ENCODE measurements around the gene CHCHD2.
"Not testable (repeated sequence)": the region's sequence is repeated elsewhere in the genome, so short reads cannot be mapped to it uniquely, and the experiment has no call there.

Gene CHCHD2, protein sequence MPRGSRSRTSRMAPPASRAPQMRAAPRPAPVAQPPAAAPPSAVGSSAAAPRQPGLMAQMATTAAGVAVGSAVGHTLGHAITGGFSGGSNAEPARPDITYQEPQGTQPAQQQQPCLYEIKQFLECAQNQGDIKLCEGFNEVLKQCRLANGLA

GRCh38 chr7:56106108-56107073 lies at the start of gene CHCHD2:
TSS of gene CHCHD2 (minus strand) at chr7:56106476. CDS start at chr7:56106413, 63 bp downstream.
- DNase-seq: peak; percentile 88

- not testable (repeated sequence) for DNase-seq
Observed at GRCh38 chr7:56131062-56131461, 24.8 kb upstream of the CHCHD2 start.

- no peak for DNase-seq
Observed at GRCh38 chr7:56127241-56127975, 21.1 kb upstream of the CHCHD2 start.

- DNase-seq: no peak
Observed at GRCh38 chr7:56125831-56126230, 19.6 kb upstream of the CHCHD2 start.

DNA sequence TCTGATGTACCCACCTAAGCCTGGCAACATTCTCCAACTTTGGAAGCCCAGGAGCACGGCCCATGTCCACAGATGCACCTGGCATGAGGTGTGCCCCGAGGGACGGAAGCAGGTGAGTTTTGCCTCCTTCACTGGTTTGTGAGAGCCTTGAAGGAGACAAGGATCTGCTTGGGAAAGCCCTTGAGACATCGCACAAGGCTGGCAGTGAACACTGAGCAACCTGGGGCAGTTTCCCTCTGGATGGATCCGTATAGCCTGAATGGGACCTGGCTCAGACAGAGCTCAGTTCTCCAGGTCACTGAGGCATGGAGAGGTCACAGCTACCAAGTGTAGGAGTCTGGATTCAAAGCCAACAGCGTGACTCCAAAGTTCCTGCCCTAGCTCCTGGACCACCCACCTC lies 18.7 kb upstream of the CHCHD2 start:
- DNase-seq: no peak

DNA sequence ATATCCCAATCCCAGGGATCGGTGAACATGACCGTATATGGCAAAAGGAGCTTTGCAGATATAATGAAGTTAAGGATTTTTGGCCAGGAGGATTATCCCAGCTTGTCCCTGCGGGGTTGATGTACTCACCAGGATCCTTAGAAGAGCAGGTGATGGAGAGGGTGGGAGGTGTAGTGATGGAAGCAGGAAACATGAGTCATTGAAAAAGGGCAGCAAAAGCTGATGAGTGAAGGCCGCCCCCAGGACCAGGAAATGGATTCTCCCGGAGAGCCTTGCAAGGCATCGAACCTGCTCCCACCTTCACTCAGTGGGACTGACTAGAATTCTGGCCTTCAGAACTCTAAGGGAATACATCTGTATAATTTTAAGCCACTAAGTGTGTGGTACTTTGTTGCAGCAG lies 15.2 kb upstream of the CHCHD2 start:
- no peak for DNase-seq

- no peak for DNase-seq
Observed at GRCh38 chr7:56115852-56116538, 9.7 kb upstream of the CHCHD2 start, which contains the start of gene NUPR2. TSS of gene NUPR2 (minus strand) at chr7:56116417. CDS start at chr7:56116314, 103 bp downstream.

GRCh38 chr7:56112244-56112643 lies 6.0 kb upstream of the CHCHD2 start:
- not testable (repeated sequence) for DNase-seq

DNA sequence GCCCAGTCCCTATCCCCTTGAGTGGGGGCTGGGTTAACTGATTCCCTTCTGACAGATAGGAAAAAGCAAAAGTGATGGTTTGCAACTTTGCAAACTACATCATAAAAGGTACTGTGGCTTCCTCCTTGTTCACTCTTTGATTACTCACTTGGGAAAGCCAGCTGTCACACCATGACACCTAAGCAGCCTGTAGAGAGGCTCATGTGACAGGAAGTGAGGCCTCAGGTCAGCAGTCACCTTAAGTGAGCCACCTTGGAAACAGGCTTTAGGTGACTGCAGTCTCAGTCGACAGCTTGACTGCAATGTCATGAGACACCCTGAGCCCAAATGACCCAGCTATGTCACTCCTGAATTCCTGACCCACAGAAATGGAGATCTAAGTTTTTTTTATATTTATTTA lies 4.3 kb upstream of the CHCHD2 start:
- DNase-seq: no peak

DNA sequence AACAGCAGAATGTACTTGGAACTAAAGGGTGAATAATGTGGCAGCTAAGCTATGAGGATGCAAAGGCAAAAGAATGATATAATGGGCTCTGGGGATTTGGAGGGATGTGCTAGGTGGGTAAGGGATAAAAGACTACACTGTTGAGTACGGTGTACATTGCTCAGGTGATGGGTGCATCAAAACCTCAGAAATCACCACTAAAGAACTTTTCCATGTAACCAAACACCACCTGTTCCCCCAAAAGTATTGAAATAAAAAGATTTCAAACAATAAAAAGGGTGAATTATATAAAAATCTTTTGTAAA lies 1.6 kb upstream of the CHCHD2 start:
- DNase-seq: no peak

GRCh38 chr7:56105508-56105907 lies 768 bp downstream of the CHCHD2 start:
- DNase-seq: no peak

DNA sequence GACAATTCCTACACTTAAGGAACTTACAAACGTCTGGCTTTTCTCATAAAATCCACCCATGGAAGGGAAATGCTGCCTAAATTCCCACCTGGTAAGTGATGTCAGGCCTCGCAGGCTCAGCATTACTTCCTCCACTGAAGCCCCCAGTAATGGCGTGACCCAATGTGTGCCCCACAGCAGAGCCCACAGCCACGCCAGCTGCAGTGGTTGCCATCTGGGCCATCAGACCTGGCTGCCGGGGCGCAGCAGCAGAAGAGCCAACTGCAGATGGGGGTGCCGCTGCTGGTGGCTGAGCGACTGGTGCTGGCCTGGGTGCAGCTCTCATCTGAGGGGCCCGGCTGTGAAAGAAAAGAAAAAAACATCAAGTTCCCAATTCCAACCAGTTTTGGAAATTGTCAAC lies 2.1 kb downstream of the CHCHD2 start:
- not testable (repeated sequence) for DNase-seq

DNA sequence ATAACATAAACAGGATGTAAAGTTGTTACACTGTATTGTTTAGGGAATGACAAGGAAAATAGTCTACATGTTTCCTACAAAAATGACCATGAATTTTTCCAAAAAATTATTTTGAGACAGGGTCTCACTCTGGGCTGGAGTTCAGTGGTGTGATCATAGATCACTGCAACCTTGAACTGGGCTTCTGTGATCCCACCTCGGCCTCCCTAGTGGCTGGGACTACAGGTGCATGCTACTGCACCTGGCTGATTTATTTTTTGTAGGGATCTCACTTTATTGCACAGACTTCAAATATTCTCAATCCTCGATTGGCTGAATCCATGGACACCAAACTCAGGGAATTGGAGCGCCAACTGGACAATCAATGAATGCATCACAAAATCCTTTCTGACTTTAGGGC lies 6.6 kb downstream of the CHCHD2 start:
- DNase-seq: no peak

- not testable (repeated sequence) for DNase-seq
Observed at GRCh38 chr7:56098187-56099008, 7.9 kb downstream of the CHCHD2 start.

DNA sequence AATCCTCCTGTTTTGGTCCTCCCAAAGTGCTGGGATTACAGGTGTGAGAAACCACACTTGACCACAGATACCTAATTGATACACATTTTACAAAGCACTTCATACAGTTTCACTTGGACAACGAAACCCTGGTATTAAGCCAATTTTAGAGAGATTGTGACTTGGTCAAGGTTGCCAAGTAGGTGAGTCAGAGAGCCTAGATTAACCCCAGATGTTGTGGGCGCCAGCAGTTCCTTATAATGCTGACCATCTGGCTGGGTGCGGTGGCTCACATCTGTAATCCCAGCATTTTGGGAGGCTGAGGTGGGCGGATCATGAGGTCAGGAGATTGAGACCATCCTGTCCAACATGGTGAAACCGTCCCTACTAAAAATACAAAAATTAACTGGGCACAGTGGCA lies 8.6 kb downstream of the CHCHD2 start:
- DNase-seq: no peak

GRCh38 chr7:56092789-56093531 lies 13.3 kb downstream of the CHCHD2 start, which contains the start of gene PHKG1:
TSS of gene PHKG1 (minus strand) at chr7:56092952. CDS start at chr7:56088941, 4,011 bp downstream.
- DNase-seq: no peak

GRCh38 chr7:56092388-56092787 lies 13.9 kb downstream of the CHCHD2 start:
- not testable (repeated sequence) for DNase-seq

DNA sequence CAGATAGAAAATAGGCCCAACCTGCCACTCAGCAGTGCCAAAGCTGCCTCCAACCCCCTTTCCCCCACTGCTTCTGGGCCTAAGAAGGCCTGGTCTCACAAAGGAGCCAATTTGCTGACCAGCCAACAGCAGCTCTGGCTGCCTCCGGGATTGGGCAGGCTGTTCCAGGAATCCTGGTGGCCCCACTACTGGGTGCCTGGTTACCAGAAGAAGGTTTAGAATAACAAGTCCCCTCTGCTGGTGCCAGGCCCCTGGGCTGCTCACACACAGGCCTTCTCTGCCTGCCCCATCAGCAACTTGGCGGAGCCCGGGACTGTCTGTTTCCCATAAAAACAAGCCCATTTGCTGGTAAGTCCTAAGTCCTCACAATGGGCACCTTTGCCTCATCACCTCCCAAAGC lies 14.7 kb downstream of the CHCHD2 start:
- DNase-seq: no peak

GRCh38 chr7:56087445-56087844 lies 18.8 kb downstream of the CHCHD2 start:
- DNase-seq: no peak

- DNase-seq: no peak
Observed at GRCh38 chr7:56086761-56087160, 19.5 kb downstream of the CHCHD2 start.

- DNase-seq: no peak
Observed at GRCh38 chr7:56083150-56083785, 23.0 kb downstream of the CHCHD2 start.

All from NCI-H524 treated with DMSO at 0.1 percent for 48 hours (cell line).